ENCODE data around the gene DGAT2L6. TPM values are rescaled to one million over a fixed set of nuclear protein-coding genes. Genes with fewer than 3 reads are reported as not detected.

Gene DGAT2L6
- total RNA-seq, 1 donor from 2014 or later = not detected

Other genes starting within 250 kb of the DGAT2L6 start
- not detected for gene AWAT2, start 127.5 kb upstream of the DGAT2L6 start, total RNA-seq
- gene OTUD6A, start 115.0 kb upstream of the DGAT2L6 start, total RNA-seq = not detected
- 10.2 TPM for gene IGBP1, start 44.0 kb upstream of the DGAT2L6 start, total RNA-seq
- not detected for gene AWAT1, start 57.2 kb downstream of the DGAT2L6 start, total RNA-seq
- gene P2RY4, start 82.7 kb downstream of the DGAT2L6 start, total RNA-seq = 0.18 TPM
- gene ARR3, start 90.9 kb downstream of the DGAT2L6 start, total RNA-seq = not detected
- not detected for gene RAB41, start 104.7 kb downstream of the DGAT2L6 start, total RNA-seq
- gene PDZD11, start 112.4 kb downstream of the DGAT2L6 start, total RNA-seq = 10.7 TPM
- 0.15 TPM for gene KIF4A, start 112.6 kb downstream of the DGAT2L6 start, total RNA-seq
- not detected for gene GDPD2, start 245.8 kb downstream of the DGAT2L6 start, total RNA-seq

Measured in left lobe of liver (tissue), 1 donor.